Thyroid gland (tissue), 4 donors: ENCODE measurements around the gene CDH20. TPM values are rescaled to one million over a fixed set of nuclear protein-coding genes. Genes with fewer than 3 reads are reported as not detected.

Experiments used
- DNase-seq, 2 donors: peaks; one replicate each; pipeline ENCODE4 v3.0.0-alpha.2; 2019
- H3K27ac ChIP-seq, 3 donors: fragments of 200-600 bp; sonication (generic); 1 replicate in 2 of 3; 2 replicates in 1 of 3; pipeline ENCODE4 v1.5.1; 2016 to 2019; ENCODE audit warnings: mild to moderate bottlenecking in 1 of 3, moderate library complexity in 1 of 3
- H3K27me3 ChIP-seq: fragments of 200-600 bp; sonication (generic); one replicate; pipeline ENCODE4 v1.5.1; 2019
- H3K36me3 ChIP-seq, 2 donors: fragments of 200-600 bp; sonication (generic); one replicate each; pipeline ENCODE4 v1.5.1; 2016 to 2019
- H3K4me1 ChIP-seq, 2 donors: fragments of 200-600 bp; sonication (generic); one replicate each; pipeline ENCODE4 v1.5.1; 2017 to 2019
- H3K4me3 ChIP-seq, 3 donors: fragments of 200-600 bp; sonication (generic); replicated peaks in 1 of 3; 1 replicate in 2 of 3; 2 replicates in 1 of 3; pipeline ENCODE4 v1.5.1; 2016; ENCODE audit warnings: mild to moderate bottlenecking in 1 of 3
- H3K9me3 ChIP-seq: fragments of 200-600 bp; sonication (generic); one replicate; pipeline ENCODE4 v1.5.1; 2017
- POLR2A ChIP-seq, 2 donors: fragments of 450-650 bp; IDR thresholded peaks; one replicate each; pipeline ENCODE4 v1.6.1; 2017; ENCODE audit warnings: antibody characterized with exemption in 2 of 2, mild to moderate bottlenecking in 2 of 2, moderate library complexity in 1 of 2
- WGBS, 2 donors: methylation state at CpG; one replicate each; pipeline ENCODE4 v1.1.5; 2017; 5-methylcytosine and 5-hydroxymethylcytosine counted together
- intact Hi-C: fragments of 100-400 bp; cut with DNase I; formaldehyde crosslinking; loops from one replicate; pipeline ENCODE4 v1.15.1; 2023
- total RNA-seq, 4 donors: library from RNA; depleted of rRNA; stranded (reverse); fragments of >200 nt; gene quantifications; one replicate each; pipeline ENCODE4 v1.2.3, GENCODE V29; 2016
- TF ChIP-seq, protein P1 (sequence below), 6 experiments: fragments of 200-600 bp in 3 of 6; fragments of 450-650 bp in 3 of 6; sonication (generic) in 3 of 6; IDR thresholded peaks; one replicate each; pipeline ENCODE4 v1.5.1; 2016 to 2019; ENCODE audit warnings: antibody characterized with exemption in 6 of 6, mild to moderate bottlenecking in 2 of 6, inconsistent platforms in 1 of 6, moderate library complexity in 1 of 6

The CDH20 gene
- total RNA-seq, 4 donors from 2014 or later: 0.39 to 1.2 (median 0.65) TPM

DNA sequence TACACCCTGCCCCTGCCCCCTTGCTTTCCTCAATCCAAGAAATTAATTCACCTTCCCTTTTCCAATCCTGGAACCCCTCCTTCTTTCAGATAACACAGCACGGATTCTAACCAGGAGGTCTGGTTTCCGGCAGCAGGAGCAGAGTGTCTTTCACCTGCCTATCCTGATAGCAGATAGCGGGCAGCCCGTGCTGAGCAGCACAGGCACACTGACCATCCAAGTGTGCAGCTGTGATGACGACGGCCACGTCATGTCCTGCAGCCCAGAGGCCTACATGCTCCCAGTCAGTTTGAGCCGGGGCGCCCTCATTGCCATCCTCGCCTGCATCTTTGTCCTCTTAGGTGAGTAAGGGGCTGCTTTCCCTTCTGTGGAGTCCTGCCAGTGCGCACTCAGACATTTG lies 216.7 kb downstream of the CDH20 start:
- Histone ChIP-seq H3K27me3 (no peaks in the 10 kb centered on the region), H3K36me3 (no peaks in the 10 kb centered on the region), H3K4me1 (no peaks in the 10 kb centered on the region), H3K4me3 (no peak overlapping the region), H3K9me3 (no peaks in the 10 kb centered on the region), H3K27ac (no peak overlapping the region)
- 84 to 89% methylated on average over 11 of the region's 11 CpGs for WGBS, 2 donors
- TF ChIP-seq POLR2A (IDR thresholded peaks at IDR 0.05): no peak
- TF ChIP-seq, protein P1, sequence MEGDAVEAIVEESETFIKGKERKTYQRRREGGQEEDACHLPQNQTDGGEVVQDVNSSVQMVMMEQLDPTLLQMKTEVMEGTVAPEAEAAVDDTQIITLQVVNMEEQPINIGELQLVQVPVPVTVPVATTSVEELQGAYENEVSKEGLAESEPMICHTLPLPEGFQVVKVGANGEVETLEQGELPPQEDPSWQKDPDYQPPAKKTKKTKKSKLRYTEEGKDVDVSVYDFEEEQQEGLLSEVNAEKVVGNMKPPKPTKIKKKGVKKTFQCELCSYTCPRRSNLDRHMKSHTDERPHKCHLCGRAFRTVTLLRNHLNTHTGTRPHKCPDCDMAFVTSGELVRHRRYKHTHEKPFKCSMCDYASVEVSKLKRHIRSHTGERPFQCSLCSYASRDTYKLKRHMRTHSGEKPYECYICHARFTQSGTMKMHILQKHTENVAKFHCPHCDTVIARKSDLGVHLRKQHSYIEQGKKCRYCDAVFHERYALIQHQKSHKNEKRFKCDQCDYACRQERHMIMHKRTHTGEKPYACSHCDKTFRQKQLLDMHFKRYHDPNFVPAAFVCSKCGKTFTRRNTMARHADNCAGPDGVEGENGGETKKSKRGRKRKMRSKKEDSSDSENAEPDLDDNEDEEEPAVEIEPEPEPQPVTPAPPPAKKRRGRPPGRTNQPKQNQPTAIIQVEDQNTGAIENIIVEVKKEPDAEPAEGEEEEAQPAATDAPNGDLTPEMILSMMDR (IDR thresholded peaks at IDR 0.05): no peak
- intact Hi-C loops: loop anchor here (10.0 kb wide), 1 partner anchor 575 kb away; no protein-coding TSS in a partner anchor
- no peak for DNase-seq

DNA sequence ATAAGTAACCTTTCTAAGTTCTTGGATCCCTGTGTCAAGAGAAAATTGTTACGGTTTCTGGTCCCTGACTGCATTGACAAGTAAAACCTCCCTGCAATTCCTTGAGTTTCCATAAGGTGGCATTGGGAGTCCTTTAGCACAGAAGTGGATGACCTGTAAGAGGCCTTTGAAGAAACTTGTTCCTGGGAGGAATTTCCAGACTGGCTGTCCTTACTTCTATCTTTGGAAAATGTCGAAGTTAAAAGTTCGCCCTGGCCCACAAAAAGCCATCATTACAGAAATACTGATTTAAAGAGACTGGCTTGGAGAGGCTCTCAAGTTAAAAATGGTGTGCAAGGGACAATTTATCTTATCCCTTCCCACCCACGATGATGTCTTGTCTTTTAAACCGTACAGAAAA lies 218.4 kb downstream of the CDH20 start:
- Histone ChIP-seq H3K4me3 (no peak overlapping the region), H3K36me3 (no peaks in the 10 kb centered on the region), H3K4me1 (no peaks in the 10 kb centered on the region), H3K27ac (no peak overlapping the region), H3K27me3 (no peaks in the 10 kb centered on the region), H3K9me3 (no peaks in the 10 kb centered on the region)
- WGBS, 2 donors: 20 to 29% methylated on average over 5 of the region's 5 CpGs
- intact Hi-C loops: loop anchor here (10.0 kb wide), 1 partner anchor 573 kb away; no protein-coding TSS in a partner anchor
- TF ChIP-seq POLR2A (IDR thresholded peaks at IDR 0.05): no peak
- TF ChIP-seq, protein P1 (IDR thresholded peaks at IDR 0.05): peak; percentile 58 to 91 (median 78)
- DNase-seq: peak; percentile 13 to 22

- Histone ChIP-seq H3K27ac (no peak overlapping the region), H3K27me3 (no peaks in the 10 kb centered on the region), H3K9me3 (no peaks in the 10 kb centered on the region), H3K4me1 (no peaks in the 10 kb centered on the region), H3K36me3 (no peaks in the 10 kb centered on the region), H3K4me3 (no peak overlapping the region)
- WGBS, 2 donors: 77 to 80% methylated on average over 4 of the region's 4 CpGs
- TF ChIP-seq, protein P1 (IDR thresholded peaks at IDR 0.05): no peak
- TF ChIP-seq POLR2A (IDR thresholded peaks at IDR 0.05): no peak
- DNase-seq: no peak
- intact Hi-C loops: loop anchor here (10.0 kb wide), 1 partner anchor 572 kb away; no protein-coding TSS in a partner anchor
Measured at GRCh38 chr18:61553045-61553659, 219.9 kb downstream of the CDH20 start.

GRCh38 chr18:61554117-61554776 lies 221.0 kb downstream of the CDH20 start:
- WGBS, 2 donors: 80 to 85% methylated on average over 53 to 57 of the region's 67 CpGs
- H3K27ac ChIP-seq: no peak overlapping the region
- H3K4me3 ChIP-seq: no peak overlapping the region
- peak; percentile 11 to 54 for DNase-seq
- H3K9me3 ChIP-seq: no peaks in the 10 kb centered on the region
- no peaks in the 10 kb centered on the region for H3K4me1 ChIP-seq
- no peaks in the 10 kb centered on the region for H3K27me3 ChIP-seq
- TF ChIP-seq POLR2A (IDR thresholded peaks at IDR 0.05): no peak
- TF ChIP-seq, protein P1 (IDR thresholded peaks at IDR 0.05): no peak
- intact Hi-C loops: loop anchor here (10.0 kb wide), 1 partner anchor 571 kb away; no protein-coding TSS in a partner anchor
- no peaks in the 10 kb centered on the region for H3K36me3 ChIP-seq

GRCh38 chr18:61554946-61555361 lies 221.7 kb downstream of the CDH20 start:
- Histone ChIP-seq H3K9me3 (no peaks in the 10 kb centered on the region), H3K27ac (no peak overlapping the region), H3K36me3 (no peaks in the 10 kb centered on the region), H3K4me1 (no peaks in the 10 kb centered on the region), H3K27me3 (no peaks in the 10 kb centered on the region), H3K4me3 (no peak overlapping the region)
- no peak for DNase-seq
- intact Hi-C loops: loop anchor here (10.0 kb wide), 1 partner anchor 570 kb away; no protein-coding TSS in a partner anchor
- WGBS, 2 donors: 88 to 89% methylated on average over 4 of the region's 4 CpGs
- TF ChIP-seq, protein P1 (IDR thresholded peaks at IDR 0.05): no peak
- no peak for TF ChIP-seq POLR2A (IDR thresholded peaks at IDR 0.05)
